Activated naive CD4-positive, alpha-beta T cell treated with anti-CD3 and anti-CD28 coated beads, Interleukin-2, amount 50 U/mL, for 16 hours (primary cell): ENCODE measurements around the gene PUS7L.
"Not testable (repeated sequence)": the region's sequence is repeated elsewhere in the genome, so short reads cannot be mapped to it uniquely, and the experiment has no call there.

ENCODE experiments used
- DNase-seq: peaks from one replicate; pipeline ENCODE4 v3.0.0-alpha.2; 2020

Gene PUS7L

DNA sequence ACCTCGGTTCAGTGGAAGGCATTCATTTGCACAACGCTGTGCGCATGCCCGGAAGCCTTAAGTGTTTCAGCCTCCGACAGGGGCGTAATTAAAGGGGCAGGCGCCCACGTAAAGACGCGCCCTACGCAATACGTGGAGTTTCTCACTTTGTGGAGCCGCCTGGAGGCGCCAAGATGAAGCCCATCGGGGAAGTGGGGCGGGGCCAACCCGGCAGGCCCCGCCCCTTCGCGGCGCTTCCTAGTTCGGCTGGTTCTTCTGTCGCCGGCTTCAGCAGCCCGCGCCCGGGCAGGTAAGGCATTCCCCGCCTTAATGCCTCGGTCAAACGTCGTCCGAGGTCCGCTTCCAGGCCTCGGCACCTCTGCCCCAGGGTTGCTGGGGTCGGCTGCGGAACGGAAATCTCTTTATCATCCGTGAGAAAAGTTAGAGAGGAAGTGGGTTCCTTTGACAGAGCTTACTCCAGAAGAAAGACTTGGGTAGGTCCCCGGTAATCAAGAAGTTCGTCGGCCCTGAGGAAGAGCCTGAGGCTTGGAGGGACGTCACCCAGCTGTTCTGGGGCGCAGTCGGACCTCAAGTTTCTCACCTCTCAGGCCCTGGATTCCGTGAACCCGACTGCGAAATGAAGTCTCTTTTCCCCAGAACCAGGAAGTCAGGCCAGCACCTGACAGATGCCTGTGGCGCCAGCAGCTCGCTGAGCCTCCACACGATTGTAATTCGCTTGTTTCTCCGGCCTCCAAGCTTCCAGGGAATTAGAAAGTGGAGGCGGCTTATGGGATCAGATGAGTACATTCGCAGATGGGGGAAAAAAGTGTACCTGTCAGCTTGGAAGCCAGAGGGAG, at the start of gene PUS7L, which contains the start of gene IRAK4:
Gene PUS7L (minus strand): TSS at position 63 of the 836 bp plus-strand sequence. CDS start 3,545 bp downstream, outside the sequence.
Gene IRAK4 (plus strand): TSS at position 224 of the 836 bp plus-strand sequence. CDS start 9,161 bp downstream, outside the sequence.
- DNase-seq, result peak; percentile 95

DNA sequence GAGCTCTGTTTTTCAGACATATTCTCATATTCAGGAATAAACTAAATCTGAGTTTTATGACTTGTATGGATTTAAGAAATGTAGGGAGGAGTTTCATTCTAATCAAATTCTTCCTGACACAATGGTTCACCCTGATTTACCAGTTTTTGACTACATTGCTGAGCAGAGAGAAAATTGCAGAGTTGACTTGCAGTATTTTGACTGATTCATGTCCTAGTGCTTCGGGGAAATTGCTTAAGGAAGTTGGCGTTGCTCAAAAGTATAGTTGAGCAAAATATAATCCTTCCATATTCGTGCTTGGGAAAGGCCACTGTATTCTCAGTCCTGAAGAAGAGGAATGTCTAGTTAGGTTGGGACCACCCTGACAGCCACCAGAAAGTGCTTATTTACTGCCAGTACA, 48.8 kb upstream of the PUS7L start:
- no peak for DNase-seq

- DNase-seq, result no peak
Measured at GRCh38 chr12:43806737-43807072, 48.1 kb upstream of the PUS7L start.

- DNase-seq, result peak; percentile 88
Measured at GRCh38 chr12:43805860-43806736, 47.5 kb upstream of the PUS7L start, which contains the start of gene TWF1. Gene TWF1 (minus strand): TSS chr12:43806317. CDS start chr12:43806245, 72 bp downstream.

- no peak for DNase-seq
Measured at GRCh38 chr12:43805149-43805859, 46.7 kb upstream of the PUS7L start.

DNA sequence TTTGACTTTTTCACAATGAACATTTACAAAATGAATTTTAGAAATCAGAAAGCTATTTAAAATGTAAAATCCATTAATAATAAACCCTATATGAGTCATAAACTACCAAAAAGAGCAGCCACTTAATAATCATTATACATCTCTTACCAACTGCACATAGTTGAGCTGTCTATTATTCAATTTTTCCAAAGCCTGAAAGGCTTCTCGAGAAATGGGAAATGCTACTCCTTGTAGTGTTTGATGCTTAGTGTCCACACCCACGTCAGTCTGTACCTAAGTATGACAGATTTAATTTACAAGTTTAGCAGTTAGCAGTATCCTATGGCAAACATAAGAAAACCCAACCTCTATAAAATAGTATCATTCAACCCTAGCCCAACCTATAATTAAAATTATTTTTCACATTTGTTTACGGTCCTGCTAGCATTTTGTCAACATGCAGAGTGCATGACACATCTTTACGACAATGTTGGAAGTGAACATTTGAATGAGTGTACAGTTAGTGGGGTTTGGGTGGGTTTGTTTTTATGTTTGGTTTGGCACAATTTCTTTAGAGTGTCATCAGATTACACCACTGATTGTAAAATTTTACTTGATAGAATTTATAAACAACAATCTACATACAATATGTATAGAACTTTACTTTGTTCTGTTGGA, 39.1 kb upstream of the PUS7L start:
- no peak for DNase-seq

GRCh38 chr12:43795716-43796280, 37.2 kb upstream of the PUS7L start:
- no peak for DNase-seq

GRCh38 chr12:43789941-43790340, 31.4 kb upstream of the PUS7L start:
- no peak for DNase-seq

GRCh38 chr12:43786899-43787693, 28.5 kb upstream of the PUS7L start:
- DNase-seq, result no peak

DNA sequence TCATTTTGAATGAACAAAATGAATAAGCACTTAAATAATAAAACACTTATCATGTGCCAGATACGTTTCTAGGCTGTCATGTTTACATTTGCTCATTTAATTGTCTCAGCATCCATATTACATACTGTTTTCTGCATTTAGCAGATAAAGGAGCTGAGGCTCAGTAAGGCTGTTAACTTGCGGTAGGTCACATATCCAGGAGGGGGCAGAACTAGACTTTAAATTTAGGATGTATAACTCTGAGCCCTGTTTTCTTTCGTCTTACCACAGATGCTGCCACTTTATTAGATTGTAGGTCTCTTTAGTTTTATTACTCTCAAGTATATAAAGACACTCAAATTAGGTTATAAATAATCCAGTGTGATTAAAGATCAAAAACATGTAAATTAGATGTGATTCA, 17.9 kb upstream of the PUS7L start:
- DNase-seq, result peak; percentile 13

GRCh38 chr12:43766291-43766690, 7.7 kb upstream of the PUS7L start:
- no peak for DNase-seq

DNA sequence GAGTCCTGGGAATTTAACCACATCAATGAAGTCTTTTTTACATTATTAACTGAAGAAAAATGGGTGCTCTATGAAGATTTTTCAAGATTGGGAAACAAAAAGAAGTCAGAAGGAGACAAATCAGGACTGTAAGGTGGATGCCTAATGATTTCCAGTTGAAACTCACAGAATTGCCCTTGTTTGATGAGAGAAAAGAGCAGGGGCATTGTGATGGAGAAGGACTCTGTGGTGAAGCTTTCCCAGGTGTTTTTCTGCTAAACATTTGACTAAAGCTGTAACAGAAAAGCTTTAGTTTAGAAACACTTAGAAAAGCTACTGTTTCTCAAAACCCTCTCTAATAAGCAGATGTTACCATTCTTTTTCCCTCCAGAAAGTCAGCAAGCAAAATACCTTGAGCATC, 5.9 kb upstream of the PUS7L start:
- DNase-seq, result no peak

GRCh38 chr12:43763769-43764168, 5.2 kb upstream of the PUS7L start:
- DNase-seq, result no peak

- no peak for DNase-seq
Measured at GRCh38 chr12:43762596-43762995, 4.0 kb upstream of the PUS7L start.

DNA sequence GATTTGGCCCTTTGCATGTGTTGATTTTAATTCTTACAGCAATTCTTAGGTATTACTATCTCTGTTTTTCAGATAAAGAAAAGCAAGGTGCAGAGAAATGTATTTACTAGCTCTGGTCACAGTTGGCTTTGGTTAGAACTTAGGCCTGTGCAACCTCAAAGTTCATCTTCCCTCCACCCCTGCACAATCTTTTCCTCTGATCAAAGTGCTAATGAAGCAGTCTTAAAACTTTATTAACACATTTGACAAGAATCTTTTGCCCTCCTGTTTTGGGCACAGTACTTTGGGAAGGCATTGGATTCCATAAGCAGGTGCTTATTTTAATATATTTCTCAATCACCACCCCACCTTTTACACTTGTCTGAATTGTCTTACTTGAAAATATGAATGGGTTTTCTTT, 2.9 kb upstream of the PUS7L start:
- DNase-seq, result no peak

GRCh38 chr12:43760396-43760795, 1.8 kb upstream of the PUS7L start:
- DNase-seq, result no peak

DNA sequence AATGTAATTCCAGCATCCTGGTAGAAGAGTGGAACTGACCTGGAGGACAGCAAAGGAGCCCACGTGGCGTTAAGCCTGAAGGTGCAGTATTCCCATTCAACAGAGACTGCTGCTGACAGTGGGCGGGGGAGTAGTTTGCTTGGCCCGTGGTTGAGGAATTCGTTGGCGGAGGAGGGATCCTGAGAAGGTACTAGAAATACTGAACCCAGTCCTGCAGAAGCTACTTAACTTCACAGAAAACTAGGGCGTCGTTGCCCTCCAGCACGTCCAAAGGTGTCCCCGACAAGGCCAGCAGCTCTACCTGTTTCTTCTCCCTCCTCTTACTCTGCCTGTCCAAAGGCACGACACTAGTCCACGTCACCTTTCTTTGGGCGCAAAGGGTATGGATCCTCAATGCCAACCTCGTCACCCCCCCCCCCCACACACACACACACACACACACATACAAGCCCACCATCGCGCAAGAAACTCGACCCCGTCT, 303 bp downstream of the PUS7L start:
- DNase-seq, result no peak

- DNase-seq, result no peak
Measured at GRCh38 chr12:43754015-43754414, 4.6 kb downstream of the PUS7L start.

DNA sequence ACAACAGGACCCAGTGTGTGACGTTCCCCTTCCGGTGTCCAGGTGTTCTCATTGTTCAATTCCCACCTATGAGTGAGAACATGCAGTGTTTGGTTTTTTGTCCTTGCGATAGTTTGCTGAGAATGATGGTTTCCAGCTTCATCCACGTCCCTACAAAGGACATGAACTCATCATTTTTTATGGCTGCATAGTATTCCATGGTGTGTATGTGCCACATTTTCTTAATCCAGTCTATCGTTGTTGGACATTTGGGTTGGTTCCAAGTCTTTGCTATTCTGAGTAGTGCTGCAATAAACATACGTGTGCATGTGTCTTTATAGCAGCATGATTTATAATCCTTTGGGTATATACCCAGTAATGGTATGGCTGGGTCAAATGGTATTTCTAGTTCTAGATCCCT, 7.2 kb downstream of the PUS7L start:
- not testable (repeated sequence) for DNase-seq

GRCh38 chr12:43750814-43751213, 7.8 kb downstream of the PUS7L start:
- DNase-seq, result no peak

GRCh38 chr12:43749016-43749415, 9.6 kb downstream of the PUS7L start:
- no peak for DNase-seq
